HG03025 (cell line): ENCODE data around the gene PDCD1.

Source experiments
- ATAC-seq: cut with Tn5 transposase; IDR thresholded peaks from one replicate; pipeline ENCODE4 v1.9.1; 2021; ENCODE audit warnings: mild to moderate bottlenecking, moderate library complexity; ENCODE audit not compliant: unreplicated experiment, low FRiP score

Gene PDCD1

GRCh38 chr2:241866790-241867645 is 8.3 kb upstream of the PDCD1 start:
- no peak for ATAC-seq

DNA sequence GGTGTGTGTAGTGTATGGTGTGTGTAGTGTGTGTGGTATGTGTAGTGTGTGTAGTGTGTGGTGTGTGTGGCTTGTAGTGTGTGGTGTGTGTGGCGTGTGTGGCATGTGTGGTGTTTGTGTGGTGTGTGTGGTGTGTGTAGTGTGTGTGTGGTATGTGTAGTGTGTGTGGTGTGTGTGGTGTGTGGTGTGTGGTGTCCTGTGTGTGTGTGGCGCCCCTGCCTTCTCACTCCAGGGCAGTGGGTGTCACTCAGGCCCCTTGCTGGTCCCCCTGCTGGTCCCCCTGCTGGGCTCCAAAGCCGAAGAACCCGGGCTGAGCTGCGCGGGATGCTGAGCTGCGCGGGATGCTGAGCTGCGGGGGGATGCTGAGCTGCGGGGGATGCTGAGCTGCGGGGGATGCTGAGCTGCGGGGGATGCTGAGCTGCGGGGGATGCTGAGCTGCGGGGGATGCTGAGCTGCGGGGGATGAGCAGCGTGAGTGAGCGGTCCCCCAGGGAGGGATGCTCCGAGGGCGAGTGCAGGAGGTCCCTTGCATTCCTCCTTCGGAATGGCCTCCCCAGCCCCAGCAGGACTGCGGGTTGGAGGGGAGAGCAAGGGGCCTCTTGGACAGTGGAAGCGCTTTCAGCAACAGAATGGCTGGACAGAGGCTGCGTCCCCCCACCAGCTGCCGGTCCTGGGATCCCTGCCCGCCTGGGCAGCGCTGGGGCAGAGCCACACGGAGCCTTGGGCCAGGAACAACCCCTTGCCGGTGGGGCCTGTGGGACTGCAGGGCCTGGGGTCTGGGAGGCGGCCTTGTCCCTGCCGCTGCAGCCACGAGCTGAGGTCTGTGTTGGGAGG is 7.5 kb upstream of the PDCD1 start:
- ATAC-seq, result no peak

DNA sequence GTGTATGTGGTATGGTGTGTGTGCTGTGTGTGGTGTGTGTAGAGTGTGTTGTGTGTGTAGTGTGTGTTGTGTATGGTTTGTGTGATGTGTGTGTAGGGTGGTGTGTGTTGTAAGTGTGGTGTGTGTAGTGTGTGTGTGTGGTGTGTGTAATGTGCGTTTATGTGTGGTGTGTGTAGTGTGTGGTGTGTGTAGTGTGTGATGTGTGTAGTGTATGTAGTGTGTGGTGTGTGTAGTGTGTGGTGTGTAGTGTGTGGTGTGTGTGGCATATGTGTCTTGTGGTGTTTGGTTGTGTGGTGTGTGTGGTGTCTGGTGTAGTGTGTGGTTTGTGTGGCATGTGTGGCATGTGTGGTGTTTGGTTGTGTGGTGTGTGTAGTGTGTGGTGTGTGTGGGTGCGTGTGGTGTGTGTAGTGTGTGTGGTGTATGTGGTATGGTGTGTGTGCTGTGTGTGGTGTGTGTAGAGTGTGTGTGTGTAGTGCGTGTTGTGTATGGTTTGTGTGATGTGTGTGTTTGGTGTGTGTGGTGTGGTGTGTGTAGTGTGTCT is 6.8 kb upstream of the PDCD1 start:
- no peak for ATAC-seq

GRCh38 chr2:241864850-241865213 is 6.1 kb upstream of the PDCD1 start:
- ATAC-seq, result no peak

- ATAC-seq, result no peak
Observed at GRCh38 chr2:241864168-241864849, 5.6 kb upstream of the PDCD1 start.

- no peak for ATAC-seq
Observed at GRCh38 chr2:241863536-241863954, 4.9 kb upstream of the PDCD1 start.

DNA sequence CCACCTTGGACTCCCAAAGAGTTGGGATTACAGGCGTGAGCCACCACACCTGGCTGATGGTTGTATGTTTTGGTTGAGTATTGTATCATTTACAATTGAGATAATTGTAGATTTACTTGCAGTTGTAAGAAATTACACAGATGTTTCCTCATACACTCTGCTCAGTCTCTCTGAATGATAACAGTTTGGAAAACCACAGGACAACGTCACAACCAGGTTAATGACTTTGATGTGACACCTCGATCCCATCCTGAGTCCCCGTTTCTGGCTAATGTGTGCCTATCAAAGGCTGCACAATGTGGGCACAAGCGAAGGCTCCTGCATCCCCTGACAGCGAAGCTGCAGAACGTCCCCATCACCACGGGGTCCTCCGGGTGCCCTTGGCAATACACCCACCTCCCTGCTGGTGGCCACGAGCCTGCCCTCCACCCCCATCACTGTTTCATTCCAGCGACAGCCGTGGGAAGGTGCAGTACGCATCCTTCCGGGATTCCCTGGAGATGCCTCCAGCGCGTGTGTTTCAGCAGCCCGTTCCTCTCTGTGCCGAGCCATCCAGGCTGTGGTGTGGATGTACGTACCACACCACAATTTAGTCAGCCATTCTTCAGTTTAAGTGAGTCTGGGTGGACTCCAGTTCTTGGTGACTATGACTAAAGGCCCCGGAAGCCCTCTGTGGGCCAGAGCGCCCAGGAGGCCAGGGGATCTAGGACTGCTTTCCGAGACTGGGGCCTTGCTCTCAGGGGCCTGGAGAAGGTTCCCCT is 4.3 kb upstream of the PDCD1 start:
- no peak for ATAC-seq

DNA sequence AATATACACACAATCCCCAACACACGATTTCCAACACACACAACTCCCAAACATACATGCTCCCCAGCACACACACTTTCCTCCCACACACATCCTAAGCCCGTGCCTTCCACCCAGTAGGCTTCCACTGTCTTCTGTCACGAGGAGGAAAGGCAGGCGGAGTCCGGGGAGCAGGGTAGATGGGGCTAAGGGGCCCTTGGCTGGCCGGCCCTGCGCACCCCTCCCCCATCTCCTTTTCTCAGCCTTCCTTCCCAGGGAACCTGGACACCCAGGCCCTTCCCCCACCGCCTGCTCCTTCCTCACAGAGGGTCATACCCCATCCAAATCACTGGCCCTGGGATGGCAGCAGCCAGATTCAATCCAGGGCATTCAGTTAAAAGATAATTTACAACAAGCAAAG is 3.4 kb upstream of the PDCD1 start:
- ATAC-seq, result no peak

GRCh38 chr2:241861264-241861663 is 2.6 kb upstream of the PDCD1 start:
- ATAC-seq, result no peak

- ATAC-seq, result no peak
Observed at GRCh38 chr2:241860184-241861078, 1.7 kb upstream of the PDCD1 start.

DNA sequence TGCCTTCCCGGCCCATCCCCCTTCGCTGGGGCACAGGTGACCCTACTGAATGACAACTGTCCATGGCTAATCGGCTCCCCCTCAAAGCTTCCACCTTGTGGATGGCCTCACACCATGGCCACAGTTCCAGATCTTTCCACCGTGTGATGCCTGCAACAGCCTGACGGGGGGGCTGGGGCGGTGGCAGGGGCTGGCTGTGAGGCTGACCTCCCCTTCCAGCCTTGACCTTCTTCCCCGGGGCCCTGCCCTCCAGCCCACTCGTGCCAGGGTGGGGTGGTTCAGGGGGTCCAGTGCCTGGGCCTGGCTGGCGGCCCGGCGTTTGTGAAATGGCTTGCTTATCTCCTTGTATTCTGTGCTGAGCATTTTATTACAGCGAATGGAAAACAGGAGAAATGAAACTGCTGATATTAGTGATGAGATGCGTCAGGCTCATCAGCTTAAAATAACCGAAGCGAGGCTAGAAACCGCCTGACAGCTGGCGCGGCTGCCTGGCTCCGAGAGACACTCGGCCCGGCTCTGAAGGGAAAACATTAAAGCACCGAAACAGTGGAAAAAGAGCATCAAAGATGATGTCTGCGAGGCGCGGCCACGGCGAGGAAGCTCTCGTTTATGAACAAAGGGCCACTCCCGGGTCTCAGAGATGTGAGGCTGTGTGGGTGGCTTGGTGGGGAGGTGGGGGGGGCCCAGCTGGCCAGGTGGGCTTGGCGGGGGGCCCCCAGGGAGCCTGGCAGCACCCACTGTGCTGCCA is 916 bp upstream of the PDCD1 start:
- no peak for ATAC-seq

DNA sequence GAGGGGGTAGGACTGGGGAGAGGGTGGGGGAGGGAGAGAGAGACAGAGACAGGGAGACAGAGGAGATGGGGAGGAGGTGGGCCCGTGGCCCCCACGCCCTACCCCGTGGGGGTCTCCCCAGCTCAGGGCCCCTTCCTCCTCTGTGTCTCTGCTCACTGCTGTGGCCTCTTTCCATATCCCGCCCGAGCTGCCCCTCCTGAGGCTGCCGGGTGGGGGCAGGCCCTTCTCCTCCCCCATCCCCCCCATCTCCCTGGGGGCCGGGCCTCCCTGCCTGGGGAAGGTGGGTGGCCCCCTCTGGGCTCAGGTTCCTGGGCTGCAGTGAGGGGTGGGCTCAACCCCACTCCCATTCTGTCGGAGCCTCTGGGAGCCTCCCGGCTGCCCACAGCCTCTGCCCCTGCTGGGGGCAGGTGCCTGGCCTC is 332 bp upstream of the PDCD1 start:
- no peak for ATAC-seq

GRCh38 chr2:241857572-241858121 is 1.0 kb downstream of the PDCD1 start:
- ATAC-seq, result no peak

GRCh38 chr2:241857041-241857541 is 1.6 kb downstream of the PDCD1 start:
- no peak for ATAC-seq

GRCh38 chr2:241855888-241856422 is 2.7 kb downstream of the PDCD1 start:
- no peak for ATAC-seq

DNA sequence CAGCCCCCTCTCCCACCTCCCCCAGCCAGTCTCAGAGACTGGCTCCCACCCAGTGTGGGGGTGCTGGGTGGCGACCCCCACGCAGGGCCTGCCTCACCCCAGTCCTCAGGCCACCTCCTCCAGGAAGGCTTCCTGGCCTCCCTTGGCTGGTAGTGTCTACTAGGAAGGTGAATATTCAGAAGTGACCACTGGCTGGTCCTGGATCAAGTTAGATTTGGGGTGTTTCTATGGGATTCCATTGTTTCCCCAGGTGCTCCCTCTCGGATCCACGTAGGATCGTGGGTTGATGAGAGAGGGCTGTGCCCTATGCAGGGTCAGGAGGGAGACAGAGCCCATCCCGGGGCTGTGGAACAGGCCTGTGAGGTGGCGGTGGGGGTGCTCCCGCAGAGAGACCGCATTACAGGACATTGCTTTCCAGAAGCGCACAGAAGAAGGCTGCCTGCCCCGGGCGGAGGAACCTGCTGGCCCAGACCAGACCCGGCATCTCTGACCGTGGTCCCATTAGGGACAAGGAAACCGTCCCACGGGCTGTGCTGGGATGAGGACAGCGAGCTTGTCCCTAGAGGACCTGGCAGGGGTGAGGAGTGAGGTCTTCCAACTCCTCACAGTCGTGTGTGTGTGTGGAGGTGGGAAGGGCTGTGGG is 3.3 kb downstream of the PDCD1 start:
- ATAC-seq, result no peak
